Lower lobe of right lung (tissue), 2 donors: ENCODE results near the gene ROBO2. TPM values are rescaled to one million over a fixed set of nuclear protein-coding genes. Genes with fewer than 3 reads are reported as not detected.

Experiments used
- ATAC-seq, 2 donors: fragments of 200-7000 bp; cut with Tn5 transposase; one replicate each; pipeline ENCODE4 v1.9.1; 2020 to 2022; ENCODE audit warnings: mild to moderate bottlenecking in 2 of 2, moderate library complexity in 2 of 2
- DNase-seq: peaks from one replicate; pipeline ENCODE4 v3.0.0-alpha.2; 2020
- H3K27ac ChIP-seq: fragments of 200-600 bp; one replicate; pipeline ENCODE4 v1.8.0; 2022
- H3K27me3 ChIP-seq: fragments of 200-600 bp; one replicate; pipeline ENCODE4 v1.8.0; 2022; ENCODE audit warnings: low read depth
- H3K36me3 ChIP-seq: fragments of 200-600 bp; one replicate; pipeline ENCODE4 v1.8.0; 2022; ENCODE audit warnings: mild to moderate bottlenecking
- H3K4me1 ChIP-seq: fragments of 200-600 bp; one replicate; pipeline ENCODE4 v1.8.0; 2022
- H3K4me3 ChIP-seq: fragments of 200-600 bp; one replicate; pipeline ENCODE4 v1.8.0; 2022; ENCODE audit warnings: mild to moderate bottlenecking
- H3K9me3 ChIP-seq: fragments of 200-600 bp; one replicate; pipeline ENCODE4 v1.8.0; 2022
- intact Hi-C: fragments of 100-400 bp; cut with DNase I; formaldehyde crosslinking; loops from one replicate; pipeline ENCODE4 v1.11.0; 2022
- total RNA-seq: library from RNA; stranded (reverse); fragmentation: NEBNext Ultra II Directional; extraction: Animal tissue kit (Norgen Biotek cat#: 25700); gene quantifications from one replicate; pipeline ENCODE4 v1.2.1, GENCODE V29; 2021
- TF ChIP-seq, protein P1 (sequence below): fragments of 200-600 bp; IDR thresholded peaks from one replicate; pipeline ENCODE4 v1.8.0; 2022; ENCODE audit warnings: antibody characterized with exemption, mild to moderate bottlenecking
- donor health status: DM: no; HTN: yes; CAD: no; lungs with severe emphysema.

The ROBO2 gene
- total RNA-seq, 1 donor from 2014 or later = 11.8 TPM

DNA sequence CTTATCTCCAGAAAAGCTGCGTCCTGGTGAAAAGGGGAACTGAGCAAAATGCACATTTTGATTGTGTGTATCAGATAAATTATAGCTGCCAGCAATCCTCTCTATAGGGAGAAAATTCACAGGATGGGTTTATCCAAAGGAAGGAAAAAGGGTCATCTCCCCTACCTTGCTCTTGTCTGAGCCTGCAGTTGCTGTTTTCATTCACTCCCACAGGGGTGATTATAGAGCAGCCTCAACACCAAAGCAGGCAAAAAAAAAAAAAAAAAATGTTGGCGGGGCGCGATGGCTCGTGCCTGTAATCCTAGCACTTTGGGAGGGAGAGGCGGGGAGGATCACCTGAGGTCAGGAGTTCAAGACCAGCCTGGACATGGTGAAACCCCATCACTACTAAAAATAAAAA is 333.7 kb downstream of the ROBO2 start:
- TF ChIP-seq, protein P1, sequence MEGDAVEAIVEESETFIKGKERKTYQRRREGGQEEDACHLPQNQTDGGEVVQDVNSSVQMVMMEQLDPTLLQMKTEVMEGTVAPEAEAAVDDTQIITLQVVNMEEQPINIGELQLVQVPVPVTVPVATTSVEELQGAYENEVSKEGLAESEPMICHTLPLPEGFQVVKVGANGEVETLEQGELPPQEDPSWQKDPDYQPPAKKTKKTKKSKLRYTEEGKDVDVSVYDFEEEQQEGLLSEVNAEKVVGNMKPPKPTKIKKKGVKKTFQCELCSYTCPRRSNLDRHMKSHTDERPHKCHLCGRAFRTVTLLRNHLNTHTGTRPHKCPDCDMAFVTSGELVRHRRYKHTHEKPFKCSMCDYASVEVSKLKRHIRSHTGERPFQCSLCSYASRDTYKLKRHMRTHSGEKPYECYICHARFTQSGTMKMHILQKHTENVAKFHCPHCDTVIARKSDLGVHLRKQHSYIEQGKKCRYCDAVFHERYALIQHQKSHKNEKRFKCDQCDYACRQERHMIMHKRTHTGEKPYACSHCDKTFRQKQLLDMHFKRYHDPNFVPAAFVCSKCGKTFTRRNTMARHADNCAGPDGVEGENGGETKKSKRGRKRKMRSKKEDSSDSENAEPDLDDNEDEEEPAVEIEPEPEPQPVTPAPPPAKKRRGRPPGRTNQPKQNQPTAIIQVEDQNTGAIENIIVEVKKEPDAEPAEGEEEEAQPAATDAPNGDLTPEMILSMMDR = no peak
- Histone ChIP-seq H3K4me3 (no peak overlapping the region), H3K36me3 (no peaks in the 10 kb centered on the region), H3K9me3 (no peaks in the 10 kb centered on the region), H3K27ac (no peak overlapping the region), H3K4me1 (no peaks in the 10 kb centered on the region), H3K27me3 (no peaks in the 10 kb centered on the region)
- ATAC-seq = no peak
- DNase-seq = no peak
- intact Hi-C loops = no loop called here

DNA sequence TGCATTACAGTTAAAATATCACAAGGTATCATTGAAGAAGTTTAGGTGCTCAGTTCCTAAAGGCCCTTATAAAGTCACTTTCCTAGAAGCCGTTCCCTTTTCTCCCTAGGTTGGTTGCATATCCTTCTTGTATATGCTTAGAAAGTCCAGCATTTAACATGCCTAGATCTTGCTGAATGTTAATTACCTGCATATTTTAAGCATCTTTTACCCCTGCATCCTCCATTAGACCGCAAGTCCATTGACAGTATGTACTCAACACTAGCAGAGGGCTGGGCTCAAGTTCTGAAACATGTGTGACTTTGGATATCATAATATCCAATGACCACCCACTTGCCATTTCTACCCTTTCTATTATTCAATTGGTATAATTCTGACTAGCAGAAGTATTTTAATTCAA is 336.6 kb downstream of the ROBO2 start:
- TF ChIP-seq, protein P1 = no peak
- no peak for DNase-seq
- ATAC-seq = no peak
- no peak overlapping the region for H3K4me3 ChIP-seq
- intact Hi-C loops = no loop called here
- H3K36me3 ChIP-seq = no peaks in the 10 kb centered on the region
- H3K4me1 ChIP-seq = no peaks in the 10 kb centered on the region
- H3K27me3 ChIP-seq = no peaks in the 10 kb centered on the region
- H3K9me3 ChIP-seq = no peaks in the 10 kb centered on the region
- H3K27ac ChIP-seq = no peak overlapping the region

DNA sequence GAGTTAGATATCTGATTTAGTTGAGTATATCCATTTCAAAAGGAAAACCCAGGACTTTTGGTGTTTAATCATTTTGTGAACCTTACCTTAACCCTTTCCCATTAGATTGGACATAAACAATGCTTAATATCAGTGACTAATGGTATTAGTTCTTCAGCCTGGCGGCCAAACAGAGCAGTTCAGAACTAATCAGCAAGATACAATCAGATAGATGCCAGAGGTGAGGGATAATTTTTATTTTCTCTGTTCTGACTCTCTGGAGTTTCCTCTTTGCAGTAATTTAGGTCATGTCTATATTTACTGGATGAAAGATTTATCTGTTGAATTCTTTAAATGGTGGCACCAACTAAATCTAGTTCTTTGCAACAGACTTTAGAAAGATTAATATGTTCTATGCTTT is 337.8 kb downstream of the ROBO2 start:
- ATAC-seq = no peak
- intact Hi-C loops = no loop called here

DNA sequence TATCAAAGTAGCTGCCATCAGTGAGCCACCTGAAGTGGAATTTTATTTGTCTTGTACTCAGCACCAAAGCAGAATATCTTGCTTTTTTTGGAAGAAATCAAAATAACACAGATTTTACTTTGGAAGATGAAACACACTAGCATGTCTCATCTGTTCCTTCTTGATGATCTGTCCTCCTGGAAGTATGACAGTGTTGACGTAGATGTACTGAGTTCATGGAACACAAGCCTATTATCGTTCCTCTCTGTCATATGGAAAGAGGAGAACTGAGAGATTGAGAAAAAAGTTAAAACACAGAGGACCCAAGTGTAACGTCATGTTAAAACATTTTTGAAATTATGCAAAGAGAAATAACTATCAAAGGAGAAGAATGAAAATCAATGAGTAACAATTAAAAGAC is 340.2 kb downstream of the ROBO2 start:
- intact Hi-C loops = no loop called here
- Histone ChIP-seq H3K27me3 (no peaks in the 10 kb centered on the region), H3K4me1 (no peaks in the 10 kb centered on the region), H3K27ac (no peak overlapping the region), H3K36me3 (no peaks in the 10 kb centered on the region), H3K4me3 (no peak overlapping the region), H3K9me3 (no peaks in the 10 kb centered on the region)
- TF ChIP-seq, protein P1 = no peak
- ATAC-seq (no peak), DNase-seq (no peak)

More for the DNA sequence above, 337.8 kb downstream of the ROBO2 start:
- Histone ChIP-seq H3K4me3 (no peak overlapping the region), H3K36me3 (no peaks in the 10 kb centered on the region), H3K27ac (no peak overlapping the region), H3K27me3 (no peaks in the 10 kb centered on the region), H3K9me3 (no peaks in the 10 kb centered on the region), H3K4me1 (no peaks in the 10 kb centered on the region)
- TF ChIP-seq, protein P1 = no peak
- DNase-seq = no peak

DNA sequence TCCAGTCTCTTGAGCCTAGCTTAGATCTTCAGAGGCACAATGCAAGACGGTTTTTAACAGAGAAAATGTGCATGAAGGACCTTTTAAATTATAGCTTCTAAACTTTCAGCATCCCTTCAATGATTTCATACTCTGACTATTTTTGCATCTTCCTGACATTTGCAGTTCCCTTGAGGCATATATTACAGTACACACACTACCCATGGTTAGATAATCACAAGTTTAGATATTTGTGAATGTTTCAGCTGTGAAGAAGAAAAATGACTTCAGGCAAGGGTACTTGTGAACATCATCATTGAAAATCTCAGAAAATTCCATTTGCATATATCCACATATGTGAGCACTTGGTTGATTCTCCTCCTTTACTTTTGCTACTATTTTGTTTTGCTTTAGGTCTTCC is 341.5 kb downstream of the ROBO2 start:
- no peaks in the 10 kb centered on the region for H3K9me3 ChIP-seq
- H3K36me3 ChIP-seq = no peaks in the 10 kb centered on the region
- H3K4me1 ChIP-seq = no peaks in the 10 kb centered on the region
- ATAC-seq (no peak), DNase-seq (no peak)
- no peaks in the 10 kb centered on the region for H3K27me3 ChIP-seq
- no peak overlapping the region for H3K27ac ChIP-seq
- intact Hi-C loops = no loop called here
- TF ChIP-seq, protein P1 = no peak
- H3K4me3 ChIP-seq = no peak overlapping the region

DNA sequence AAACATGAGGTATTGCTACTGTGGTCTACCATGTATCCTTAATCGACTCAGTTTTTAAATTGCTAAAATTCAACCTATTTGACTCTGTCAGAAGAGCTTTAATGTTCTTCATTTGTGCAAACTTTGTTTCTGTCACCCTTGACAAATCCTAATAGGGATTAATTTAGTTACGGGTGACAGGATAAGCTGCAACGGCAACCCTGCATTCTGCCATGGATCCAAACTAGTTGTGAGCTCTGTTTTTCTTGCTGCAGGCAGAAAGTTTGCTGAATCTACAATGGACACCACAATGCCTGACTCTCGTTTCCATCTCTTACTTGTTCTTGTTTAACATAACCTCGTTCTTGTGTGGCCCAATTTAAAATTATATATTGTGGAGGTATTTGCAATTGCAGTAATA is 352.3 kb downstream of the ROBO2 start:
- Histone ChIP-seq H3K4me3 (no peak overlapping the region), H3K27me3 (no peaks in the 10 kb centered on the region), H3K9me3 (no peaks in the 10 kb centered on the region), H3K4me1 (no peaks in the 10 kb centered on the region), H3K27ac (no peak overlapping the region), H3K36me3 (no peaks in the 10 kb centered on the region)
- TF ChIP-seq, protein P1 = no peak
- intact Hi-C loops = no loop called here
- ATAC-seq (no peak), DNase-seq (no peak)
